HEK293 (cell line): ENCODE measurements around the gene SLMAP.

Source experiments
- CTCF ChIA-PET: fragments of 350-600 bp; formaldehyde crosslinking; extraction: SDS; loops from one replicate; lab custom pipeline; 2021; ENCODE audit warnings: antibody characterized with exemption; lab: Yijun Ruan, JAX
- POLR2A ChIA-PET: fragments of 300-600 bp; formaldehyde crosslinking; extraction: SDS; loops from one replicate; lab custom pipeline; 2020; ENCODE audit warnings: antibody characterized with exemption, inconsistent platforms; lab: Yijun Ruan, JAX
- H3K27ac ChIP-seq: fragments of 200-500 bp; sonication (Bioruptor generic); 2 replicates; pipeline ENCODE4 v1.5.1; 2014; ENCODE audit warnings: low read depth, low read length, control low read depth, inconsistent platforms; ENCODE audit errors: extremely low read depth
- H3K36me3 ChIP-seq, 2 experiments: fragments of 200-500 bp in 1 of 2; sonication (Bioruptor generic) in 1 of 2; 1 replicate in 1 of 2; 2 replicates in 1 of 2; pipeline ENCODE4 v1.5.1; 2014 to 2017; ENCODE audit warnings: inconsistent platforms in 2 of 2, low read length in 2 of 2; ENCODE audit not compliant: control insufficient read depth in 2 of 2, insufficient read depth in 1 of 2
- H3K4me1 ChIP-seq: fragments of 200-500 bp; sonication (Bioruptor generic); 2 replicates; pipeline ENCODE4 v1.5.1; 2014; ENCODE audit warnings: mild to moderate bottlenecking, low read length, inconsistent platforms; ENCODE audit not compliant: control insufficient read depth, insufficient read depth
- H3K4me3 ChIP-seq: 2 replicates; pipeline ENCODE4 v1.5.1; 2011; ENCODE audit warnings: low read depth, mild to moderate bottlenecking, control low read depth, low read length, moderate library complexity
- H3K9me3 ChIP-seq: fragments of 200-500 bp; sonication (Bioruptor generic); 2 replicates; pipeline ENCODE4 v1.5.1; 2014; ENCODE audit warnings: low read depth, low read length, inconsistent platforms; ENCODE audit not compliant: control insufficient read depth, insufficient read depth
- KLF9 ChIP-seq: fragments of 450-650 bp; formaldehyde crosslinking; IDR thresholded peaks from 2 replicates; pipeline ENCODE4 v1.5.1; 2016; ENCODE audit warnings: missing biosample characterization, missing genetic modification characterization, low read depth
- OVOL3 ChIP-seq: fragments of 450-650 bp; formaldehyde crosslinking; IDR thresholded peaks from 2 replicates; pipeline ENCODE4 v1.5.1; 2016; ENCODE audit warnings: missing biosample characterization, missing genetic modification characterization
- PRDM4 ChIP-seq: fragments of 450-650 bp; formaldehyde crosslinking; IDR thresholded peaks from 2 replicates; pipeline ENCODE4 v1.5.1; 2017; ENCODE audit warnings: missing biosample characterization, missing genetic modification characterization
- SP3 ChIP-seq: fragments of 450-650 bp; formaldehyde crosslinking; IDR thresholded peaks from 2 replicates; pipeline ENCODE4 v1.5.1; 2016; ENCODE audit warnings: missing biosample characterization, missing genetic modification characterization
- ZBTB1 ChIP-seq: fragments of 450-650 bp; formaldehyde crosslinking; IDR thresholded peaks from 2 replicates; pipeline ENCODE4 v1.5.1; 2016; ENCODE audit warnings: missing biosample characterization, missing genetic modification characterization
- ZFP37 ChIP-seq: fragments of 450-650 bp; formaldehyde crosslinking; IDR thresholded peaks from 2 replicates; pipeline ENCODE4 v1.5.1; 2016; ENCODE audit warnings: missing biosample characterization, missing genetic modification characterization
- ZFP41 ChIP-seq: fragments of 450-650 bp; formaldehyde crosslinking; IDR thresholded peaks from 2 replicates; pipeline ENCODE4 v1.5.1; 2016; ENCODE audit warnings: missing biosample characterization, missing genetic modification characterization, borderline replicate concordance
- ZNF10 ChIP-seq: fragments of 450-650 bp; formaldehyde crosslinking; IDR thresholded peaks from 2 replicates; pipeline ENCODE4 v1.5.1; 2017; ENCODE audit warnings: missing biosample characterization, missing genetic modification characterization
- ZNF112 ChIP-seq: fragments of 450-650 bp; formaldehyde crosslinking; IDR thresholded peaks from 2 replicates; pipeline ENCODE4 v1.5.0; 2017; ENCODE audit warnings: missing biosample characterization, missing genetic modification characterization
- ZNF114 ChIP-seq: fragments of 450-650 bp; formaldehyde crosslinking; IDR thresholded peaks from 2 replicates; pipeline ENCODE4 v1.5.0; 2017; ENCODE audit warnings: missing biosample characterization, missing genetic modification characterization
- ZNF184 ChIP-seq: fragments of 450-650 bp; IDR thresholded peaks from 2 replicates; pipeline ENCODE4 v1.5.1; 2018; ENCODE audit warnings: missing biosample characterization, mild to moderate bottlenecking, missing genetic modification characterization
- ZNF239 ChIP-seq: fragments of 450-650 bp; formaldehyde crosslinking; IDR thresholded peaks from 2 replicates; pipeline ENCODE4 v1.5.1; 2016; ENCODE audit warnings: missing biosample characterization, missing genetic modification characterization
- ZNF248 ChIP-seq: fragments of 450-650 bp; formaldehyde crosslinking; IDR thresholded peaks from 2 replicates; pipeline ENCODE4 v1.5.1; 2017; ENCODE audit warnings: missing biosample characterization, missing genetic modification characterization
- ZNF335 ChIP-seq: fragments of 450-650 bp; formaldehyde crosslinking; conservative IDR thresholded peaks from 2 replicates; pipeline ENCODE4 v1.5.1; 2016; ENCODE audit warnings: missing biosample characterization, missing genetic modification characterization
- ZNF366 ChIP-seq: fragments of 450-650 bp; formaldehyde crosslinking; conservative IDR thresholded peaks from 2 replicates; pipeline ENCODE4 v1.5.1; 2016; ENCODE audit warnings: missing biosample characterization, missing genetic modification characterization
- ZNF488 ChIP-seq: fragments of 450-650 bp; formaldehyde crosslinking; IDR thresholded peaks from 2 replicates; pipeline ENCODE4 v1.5.1; 2016; ENCODE audit warnings: missing biosample characterization, missing genetic modification characterization
- ZNF501 ChIP-seq: fragments of 450-650 bp; formaldehyde crosslinking; IDR thresholded peaks from 2 replicates; pipeline ENCODE4 v1.5.1; 2016; ENCODE audit warnings: missing biosample characterization, missing genetic modification characterization
- ZNF530 ChIP-seq: fragments of 450-650 bp; formaldehyde crosslinking; IDR thresholded peaks from 2 replicates; pipeline ENCODE4 v1.5.1; 2016; ENCODE audit warnings: low read depth, missing biosample characterization, missing genetic modification characterization
- ZNF549 ChIP-seq: fragments of 450-650 bp; IDR thresholded peaks from 2 replicates; pipeline ENCODE4 v1.5.1; 2018; ENCODE audit warnings: missing biosample characterization, missing genetic modification characterization, mild to moderate bottlenecking, inconsistent platforms, moderate library complexity
- ZNF600 ChIP-seq: fragments of 450-650 bp; formaldehyde crosslinking; IDR thresholded peaks from 2 replicates; pipeline ENCODE4 v1.5.1; 2016; ENCODE audit warnings: missing biosample characterization, missing genetic modification characterization
- ZNF624 ChIP-seq: fragments of 450-650 bp; formaldehyde crosslinking; IDR thresholded peaks from 2 replicates; pipeline ENCODE4 v1.5.1; 2017; ENCODE audit warnings: missing biosample characterization, missing genetic modification characterization
- ZNF707 ChIP-seq: fragments of 450-650 bp; formaldehyde crosslinking; IDR thresholded peaks from 2 replicates; pipeline ENCODE4 v1.5.1; 2016; ENCODE audit warnings: missing biosample characterization, missing genetic modification characterization
- ZNF747 ChIP-seq: fragments of 450-650 bp; formaldehyde crosslinking; IDR thresholded peaks from 2 replicates; pipeline ENCODE4 v1.5.1; 2016; ENCODE audit warnings: missing biosample characterization, missing genetic modification characterization
- ZNF76 ChIP-seq: fragments of 450-650 bp; formaldehyde crosslinking; IDR thresholded peaks from 2 replicates; pipeline ENCODE4; 2016; ENCODE audit warnings: low read depth, missing biosample characterization, missing genetic modification characterization, borderline replicate concordance
- ZSCAN23 ChIP-seq: fragments of 450-650 bp; formaldehyde crosslinking; IDR thresholded peaks from 2 replicates; pipeline ENCODE4 v1.5.1; 2016; ENCODE audit warnings: missing biosample characterization, missing genetic modification characterization
- TF ChIP-seq, protein P1 (sequence below): fragments of 450-650 bp; formaldehyde crosslinking; IDR thresholded peaks from 2 replicates; pipeline ENCODE4 v1.5.1; 2016; ENCODE audit warnings: missing biosample characterization, missing genetic modification characterization, borderline replicate concordance
- TF ChIP-seq, protein P2 (sequence below): fragments of 450-650 bp; formaldehyde crosslinking; IDR thresholded peaks from 2 replicates; pipeline ENCODE4 v1.5.1; 2017; ENCODE audit warnings: missing biosample characterization, missing genetic modification characterization

The SLMAP gene

GRCh38 chr3:57949344-57949743 lies 193.2 kb downstream of the SLMAP start:
- POLR2A ChIA-PET: no interaction called here
- H3K36me3 ChIP-seq: no peaks in the 10 kb centered on the region

GRCh38 chr3:57949785-57950615 lies 193.9 kb downstream of the SLMAP start:
- Histone ChIP-seq H3K9me3 (no peaks in the 10 kb centered on the region), H3K36me3 (no peaks in the 10 kb centered on the region), H3K27ac (no peak overlapping the region), H3K4me3 (no peak overlapping the region), H3K4me1 (0 out of 2 replicates have a peak, but pooled peaks cover 2% of the 10 kb centered on the region)
- ChIA-PET POLR2A (no interaction called here), CTCF (interaction anchor here (0.8 to 1.8 kb wide), 2 partner anchors 10 to 13 kb away, joined by 4 to 5 read pairs; no protein-coding TSS in a partner anchor)
- TF ChIP-seq ZNF707 (tag by site-specific recombination) (no peak), KLF9 (no peak), ZBTB1 (tag by site-specific recombination) (no peak), ZNF239 (tag by site-specific recombination) (no peak), SP3 (tag by site-specific recombination) (no peak), ZNF10 (no peak), ZNF530 (tag by site-specific recombination) (no peak), ZNF114 (tag by site-specific recombination) (no peak), ZFP37 (tag by site-specific recombination) (no peak), ZNF624 (tag by site-specific recombination) (no peak), ZNF112 (tag by site-specific recombination) (no peak), PRDM4 (tag by site-specific recombination) (no peak)
- TF ChIP-seq, protein P1, sequence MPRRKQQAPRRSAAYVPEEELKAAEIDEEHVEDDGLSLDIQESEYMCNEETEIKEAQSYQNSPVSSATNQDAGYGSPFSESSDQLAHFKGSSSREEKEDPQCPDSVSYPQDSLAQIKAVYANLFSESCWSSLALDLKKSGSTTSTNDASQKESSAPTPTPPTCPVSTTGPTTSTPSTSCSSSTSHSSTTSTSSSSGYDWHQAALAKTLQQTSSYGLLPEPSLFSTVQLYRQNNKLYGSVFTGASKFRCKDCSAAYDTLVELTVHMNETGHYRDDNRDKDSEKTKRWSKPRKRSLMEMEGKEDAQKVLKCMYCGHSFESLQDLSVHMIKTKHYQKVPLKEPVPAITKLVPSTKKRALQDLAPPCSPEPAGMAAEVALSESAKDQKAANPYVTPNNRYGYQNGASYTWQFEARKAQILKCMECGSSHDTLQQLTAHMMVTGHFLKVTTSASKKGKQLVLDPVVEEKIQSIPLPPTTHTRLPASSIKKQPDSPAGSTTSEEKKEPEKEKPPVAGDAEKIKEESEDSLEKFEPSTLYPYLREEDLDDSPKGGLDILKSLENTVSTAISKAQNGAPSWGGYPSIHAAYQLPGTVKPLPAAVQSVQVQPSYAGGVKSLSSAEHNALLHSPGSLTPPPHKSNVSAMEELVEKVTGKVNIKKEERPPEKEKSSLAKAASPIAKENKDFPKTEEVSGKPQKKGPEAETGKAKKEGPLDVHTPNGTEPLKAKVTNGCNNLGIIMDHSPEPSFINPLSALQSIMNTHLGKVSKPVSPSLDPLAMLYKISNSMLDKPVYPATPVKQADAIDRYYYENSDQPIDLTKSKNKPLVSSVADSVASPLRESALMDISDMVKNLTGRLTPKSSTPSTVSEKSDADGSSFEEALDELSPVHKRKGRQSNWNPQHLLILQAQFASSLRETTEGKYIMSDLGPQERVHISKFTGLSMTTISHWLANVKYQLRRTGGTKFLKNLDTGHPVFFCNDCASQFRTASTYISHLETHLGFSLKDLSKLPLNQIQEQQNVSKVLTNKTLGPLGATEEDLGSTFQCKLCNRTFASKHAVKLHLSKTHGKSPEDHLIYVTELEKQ (tag by site-specific recombination): no peak

More at GRCh38 chr3:57949344-57949743, 193.2 kb downstream of the SLMAP start:
- Histone ChIP-seq H3K4me3 (no peak overlapping the region), H3K4me1 (0 out of 2 replicates have a peak, but pooled peaks cover 2% of the 10 kb centered on the region), H3K9me3 (no peaks in the 10 kb centered on the region), H3K27ac (no peak overlapping the region)
- CTCF ChIA-PET: interaction anchor here (0.7 to 1.8 kb wide), 2 partner anchors 10 to 232 kb away, joined by 4 read pairs; no protein-coding TSS in a partner anchor
- TF ChIP-seq ZFP41 (tag by site-specific recombination) (no peak), ZNF549 (tag by site-specific recombination) (no peak), ZNF248 (tag by site-specific recombination) (no peak), ZSCAN23 (tag by site-specific recombination) (no peak), ZNF366 (tag by site-specific recombination) (no peak), ZNF488 (tag by site-specific recombination) (no peak), ZNF76 (tag by site-specific recombination) (no peak), OVOL3 (no peak), ZNF501 (tag by site-specific recombination) (no peak), ZNF600 (tag by site-specific recombination) (no peak), ZNF747 (tag by site-specific recombination) (no peak), ZNF335 (tag by site-specific recombination) (no peak), ZNF184 (tag by site-specific recombination) (no peak), ZNF114 (tag by site-specific recombination) (no peak), ZNF112 (tag by site-specific recombination) (no peak)
- TF ChIP-seq, protein P2, sequence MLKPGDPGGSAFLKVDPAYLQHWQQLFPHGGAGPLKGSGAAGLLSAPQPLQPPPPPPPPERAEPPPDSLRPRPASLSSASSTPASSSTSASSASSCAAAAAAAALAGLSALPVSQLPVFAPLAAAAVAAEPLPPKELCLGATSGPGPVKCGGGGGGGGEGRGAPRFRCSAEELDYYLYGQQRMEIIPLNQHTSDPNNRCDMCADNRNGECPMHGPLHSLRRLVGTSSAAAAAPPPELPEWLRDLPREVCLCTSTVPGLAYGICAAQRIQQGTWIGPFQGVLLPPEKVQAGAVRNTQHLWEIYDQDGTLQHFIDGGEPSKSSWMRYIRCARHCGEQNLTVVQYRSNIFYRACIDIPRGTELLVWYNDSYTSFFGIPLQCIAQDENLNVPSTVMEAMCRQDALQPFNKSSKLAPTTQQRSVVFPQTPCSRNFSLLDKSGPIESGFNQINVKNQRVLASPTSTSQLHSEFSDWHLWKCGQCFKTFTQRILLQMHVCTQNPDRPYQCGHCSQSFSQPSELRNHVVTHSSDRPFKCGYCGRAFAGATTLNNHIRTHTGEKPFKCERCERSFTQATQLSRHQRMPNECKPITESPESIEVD (tag by site-specific recombination): no peak
